Upper lobe of left lung (tissue), 4 donors: ENCODE results near the gene CELSR1.

Experiments
- CTCF ChIP-seq, 6 experiments: fragments of 450-650 bp in 4 of 6; fragments of 200-600 bp in 2 of 6; sonication (generic) in 2 of 6; IDR thresholded peaks; one replicate each; pipeline ENCODE4 v1.5.1; 2016 to 2019; ENCODE audit warnings: antibody characterized with exemption in 6 of 6
- EP300 ChIP-seq, 4 donors: sonication (generic); formaldehyde crosslinking; IDR thresholded peaks; one replicate each; pipeline ENCODE4 v1.5.1; 2017; ENCODE audit warnings: antibody characterized with exemption in 4 of 4, control low read depth in 2 of 4
- POLR2A ChIP-seq, 4 donors: fragments of 450-650 bp; IDR thresholded peaks; one replicate each; pipeline ENCODE4 v1.5.1; 2016 to 2017; ENCODE audit warnings: antibody characterized with exemption in 4 of 4, mild to moderate bottlenecking in 2 of 4
- POLR2AphosphoS5 ChIP-seq, 2 donors: sonication (generic); formaldehyde crosslinking; IDR thresholded peaks; one replicate each; pipeline ENCODE4 v1.5.1; 2017; ENCODE audit warnings: antibody characterized with exemption in 2 of 2

- TF ChIP-seq CTCF (IDR thresholded peaks at IDR 0.05) (no peak), POLR2A (IDR thresholded peaks at IDR 0.05) (no peak), EP300 (IDR thresholded peaks at IDR 0.05) (no peak), POLR2AphosphoS5 (IDR thresholded peaks at IDR 0.05) (no peak)
Measured at GRCh38 chr22:46582281-46582933, 45.0 kb upstream of the CELSR1 start.
